Ovary (tissue), 3 donors: Measurements from ENCODE around the gene MRPL1.

Source experiments
- POLR2A ChIP-seq: fragments of 450-650 bp; IDR thresholded peaks from one replicate; pipeline ENCODE4 v1.6.1; 2017; ENCODE audit warnings: antibody characterized with exemption, mild to moderate bottlenecking, moderate library complexity
- TF ChIP-seq, protein P1 (sequence below), 3 donors: fragments of 450-650 bp in 2 of 3; fragments of 200-600 bp in 1 of 3; IDR thresholded peaks; one replicate each; pipeline versions ENCODE4 v1.5.1 to v1.8.0; 2016 to 2022; ENCODE audit warnings: antibody characterized with exemption in 3 of 3, mild to moderate bottlenecking in 1 of 3
- donor health status: DM: no; HTN: no; CAD: no.

DNA sequence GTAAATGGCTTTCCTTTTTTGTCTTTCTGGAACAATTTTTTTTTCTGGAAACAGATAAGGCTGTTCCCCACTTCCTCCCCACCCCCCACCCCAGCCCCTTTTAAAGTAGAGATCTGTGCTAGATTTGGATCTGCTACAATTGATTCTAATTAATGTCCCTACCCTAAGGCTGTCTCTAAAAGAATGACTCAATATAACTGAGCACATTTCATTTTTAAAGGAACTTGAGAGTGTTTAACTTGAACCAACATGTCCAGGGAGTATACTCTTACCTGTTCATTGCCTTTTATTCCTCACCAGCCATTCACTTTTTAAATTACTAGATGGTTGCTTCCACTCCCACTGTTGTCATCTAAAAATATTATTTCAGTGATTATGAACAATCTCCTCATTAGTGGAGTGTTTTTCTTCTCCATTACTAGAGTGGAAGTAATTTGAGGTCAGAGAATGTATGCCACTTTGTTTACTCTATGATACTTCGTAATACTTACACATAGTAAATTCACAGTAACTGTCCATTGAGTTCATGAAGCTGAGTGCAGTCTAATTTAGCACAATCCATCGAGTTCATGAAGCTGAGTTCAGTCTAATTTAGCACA is 29.4 kb upstream of the MRPL1 start:
- TF ChIP-seq, protein P1, sequence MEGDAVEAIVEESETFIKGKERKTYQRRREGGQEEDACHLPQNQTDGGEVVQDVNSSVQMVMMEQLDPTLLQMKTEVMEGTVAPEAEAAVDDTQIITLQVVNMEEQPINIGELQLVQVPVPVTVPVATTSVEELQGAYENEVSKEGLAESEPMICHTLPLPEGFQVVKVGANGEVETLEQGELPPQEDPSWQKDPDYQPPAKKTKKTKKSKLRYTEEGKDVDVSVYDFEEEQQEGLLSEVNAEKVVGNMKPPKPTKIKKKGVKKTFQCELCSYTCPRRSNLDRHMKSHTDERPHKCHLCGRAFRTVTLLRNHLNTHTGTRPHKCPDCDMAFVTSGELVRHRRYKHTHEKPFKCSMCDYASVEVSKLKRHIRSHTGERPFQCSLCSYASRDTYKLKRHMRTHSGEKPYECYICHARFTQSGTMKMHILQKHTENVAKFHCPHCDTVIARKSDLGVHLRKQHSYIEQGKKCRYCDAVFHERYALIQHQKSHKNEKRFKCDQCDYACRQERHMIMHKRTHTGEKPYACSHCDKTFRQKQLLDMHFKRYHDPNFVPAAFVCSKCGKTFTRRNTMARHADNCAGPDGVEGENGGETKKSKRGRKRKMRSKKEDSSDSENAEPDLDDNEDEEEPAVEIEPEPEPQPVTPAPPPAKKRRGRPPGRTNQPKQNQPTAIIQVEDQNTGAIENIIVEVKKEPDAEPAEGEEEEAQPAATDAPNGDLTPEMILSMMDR (IDR thresholded peaks at IDR 0.05): no peak
- TF ChIP-seq POLR2A: no peak
